GM12872 (cell line): Measurements from ENCODE around the gene RAB31.

Source experiments
- CTCF ChIP-seq: IDR thresholded peaks from 3 replicates; pipeline ENCODE4 v1.5.1; 2011; ENCODE audit warnings: low read depth, mild to moderate bottlenecking, low read length, moderate library complexity; ENCODE audit not compliant: insufficient read depth

RAB31 gene

GRCh38 chr18:9756933-9757470 is 48.9 kb downstream of the RAB31 start:
- TF ChIP-seq CTCF, result no peak

GRCh38 chr18:9757827-9758621 is 49.9 kb downstream of the RAB31 start:
- TF ChIP-seq CTCF, result no peak

GRCh38 chr18:9758624-9759075 is 50.5 kb downstream of the RAB31 start:
- TF ChIP-seq CTCF, result no peak

GRCh38 chr18:9760641-9761040 is 52.5 kb downstream of the RAB31 start:
- no peak for TF ChIP-seq CTCF

- TF ChIP-seq CTCF, result no peak
Observed at GRCh38 chr18:9762526-9762925, 54.4 kb downstream of the RAB31 start.

- no peak for TF ChIP-seq CTCF
Observed at GRCh38 chr18:9763157-9763556, 55.1 kb downstream of the RAB31 start.

GRCh38 chr18:9764011-9764481 is 55.9 kb downstream of the RAB31 start:
- no peak for TF ChIP-seq CTCF
